Esophagus squamous epithelium (tissue), 5 donors: ENCODE results near the gene URGCP. TPM values are rescaled to one million over a fixed set of nuclear protein-coding genes. Genes with fewer than 3 reads are reported as not detected.
"Not testable (repeated sequence)": the region's sequence is repeated elsewhere in the genome, so short reads cannot be mapped to it uniquely, and the experiment has no call there.

Experiments used
- DNase-seq: peaks from one replicate; lab custom pipeline; 2025; lab: John Stamatoyannopoulos, UW
- H3K27ac ChIP-seq, 4 donors: fragments of 200-600 bp; sonication (generic); one replicate each; pipeline ENCODE4 v1.5.1; 2016 to 2019; ENCODE audit warnings: mild to moderate bottlenecking in 1 of 4
- H3K27me3 ChIP-seq, 4 donors: fragments of 200-600 bp; sonication (generic); 1 replicate in 3 of 4; 2 replicates in 1 of 4; pipeline versions ENCODE4 v1.5.1 to v1.6.0; 2017 to 2021; ENCODE audit warnings: antibody characterized with exemption in 1 of 4
- H3K36me3 ChIP-seq, 3 donors: fragments of 200-600 bp; sonication (generic); one replicate each; pipeline ENCODE4 v1.5.1; 2016 to 2019
- H3K4me1 ChIP-seq, 3 donors: fragments of 200-600 bp; sonication (generic); one replicate each; pipeline ENCODE4 v1.5.1; 2017 to 2019
- H3K4me3 ChIP-seq, 4 donors: fragments of 200-600 bp; sonication (generic); 1 replicate in 3 of 4; 2 replicates in 1 of 4; pipeline ENCODE4 v1.5.1; 2016 to 2019; ENCODE audit warnings: mild to moderate bottlenecking in 2 of 4, moderate library complexity in 1 of 4
- H3K9me3 ChIP-seq, 3 donors: fragments of 200-600 bp; sonication (generic); one replicate each; pipeline ENCODE4 v1.5.1; 2016 to 2019
- POLR2A ChIP-seq, 4 donors: fragments of 450-650 bp; IDR thresholded peaks; one replicate each; pipeline ENCODE4 v1.6.1; 2017; ENCODE audit warnings: antibody characterized with exemption in 4 of 4, mild to moderate bottlenecking in 4 of 4, moderate library complexity in 3 of 4
- WGBS, 2 donors: methylation state at CpG; one replicate each; pipeline ENCODE4 v1.1.5; 2018; 5-methylcytosine and 5-hydroxymethylcytosine counted together
- intact Hi-C: fragments of 100-400 bp; cut with DNase I; formaldehyde crosslinking; loops from one replicate; pipeline ENCODE4 v1.15.0; 2022
- small RNA-seq, 4 donors: library from RNA; depleted of rRNA; stranded (forward); fragments of <200 nt; gene quantifications; one replicate each; pipeline ENCODE3, GENCODE V24; 2016
- total RNA-seq, 4 donors: library from RNA; depleted of rRNA; stranded (reverse); fragments of >200 nt; gene quantifications; one replicate each; pipeline ENCODE4 v1.1.0, GENCODE V29; 2016
- TF ChIP-seq, protein P1 (sequence below), 6 experiments: fragments of 450-650 bp in 4 of 6; fragments of 200-600 bp in 2 of 6; sonication (generic) in 2 of 6; IDR thresholded peaks; one replicate each; pipeline ENCODE4 v1.5.1; 2016 to 2019; ENCODE audit warnings: antibody characterized with exemption in 6 of 6, mild to moderate bottlenecking in 4 of 6, moderate library complexity in 4 of 6
- donor health status: DM: yes; HTN: yes; CAD: no.

The URGCP gene
- total RNA-seq, 4 donors from 2014 or later = 18.3 to 22.8 (median 21.1) TPM

- WGBS, 2 donors = 45 to 70% methylated on average over 2 of the region's 2 CpGs
- Histone ChIP-seq H3K36me3 (no peaks in the 10 kb centered on the region), H3K4me3 (no peak overlapping the region), H3K27me3 (no peaks in the 10 kb centered on the region), H3K27ac (no peak overlapping the region), H3K4me1 (peaks cover 0 to 1% (median under 1%) of the 10 kb centered on the region in 3 donors), H3K9me3 (no peaks in the 10 kb centered on the region)
- no peak for DNase-seq
- TF ChIP-seq, protein P1, sequence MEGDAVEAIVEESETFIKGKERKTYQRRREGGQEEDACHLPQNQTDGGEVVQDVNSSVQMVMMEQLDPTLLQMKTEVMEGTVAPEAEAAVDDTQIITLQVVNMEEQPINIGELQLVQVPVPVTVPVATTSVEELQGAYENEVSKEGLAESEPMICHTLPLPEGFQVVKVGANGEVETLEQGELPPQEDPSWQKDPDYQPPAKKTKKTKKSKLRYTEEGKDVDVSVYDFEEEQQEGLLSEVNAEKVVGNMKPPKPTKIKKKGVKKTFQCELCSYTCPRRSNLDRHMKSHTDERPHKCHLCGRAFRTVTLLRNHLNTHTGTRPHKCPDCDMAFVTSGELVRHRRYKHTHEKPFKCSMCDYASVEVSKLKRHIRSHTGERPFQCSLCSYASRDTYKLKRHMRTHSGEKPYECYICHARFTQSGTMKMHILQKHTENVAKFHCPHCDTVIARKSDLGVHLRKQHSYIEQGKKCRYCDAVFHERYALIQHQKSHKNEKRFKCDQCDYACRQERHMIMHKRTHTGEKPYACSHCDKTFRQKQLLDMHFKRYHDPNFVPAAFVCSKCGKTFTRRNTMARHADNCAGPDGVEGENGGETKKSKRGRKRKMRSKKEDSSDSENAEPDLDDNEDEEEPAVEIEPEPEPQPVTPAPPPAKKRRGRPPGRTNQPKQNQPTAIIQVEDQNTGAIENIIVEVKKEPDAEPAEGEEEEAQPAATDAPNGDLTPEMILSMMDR (IDR thresholded peaks at IDR 0.05) = no peak
- no peak for TF ChIP-seq POLR2A (IDR thresholded peaks at IDR 0.05)
- intact Hi-C loops = no loop called here
These were observed 62.1 kb downstream of the URGCP start for GRCh38 chr7:43844257-43844656.

GRCh38 chr7:43843296-43843695 lies 63.1 kb downstream of the URGCP start:
- Histone ChIP-seq H3K4me3 (no peak overlapping the region), H3K27me3 (no peaks in the 10 kb centered on the region), H3K4me1 (peaks cover 0 to 9% (median 4%) of the 10 kb centered on the region in 3 donors), H3K9me3 (no peaks in the 10 kb centered on the region), H3K36me3 (no peaks in the 10 kb centered on the region), H3K27ac (no peak overlapping the region)
- WGBS, 2 donors = 93 to 97% methylated on average over 4 of the region's 4 CpGs
- TF ChIP-seq POLR2A (IDR thresholded peaks at IDR 0.05) = no peak
- TF ChIP-seq, protein P1 (IDR thresholded peaks at IDR 0.05) = no peak
- no peak for DNase-seq
- intact Hi-C loops = no loop called here

GRCh38 chr7:43838201-43838658 lies 68.2 kb downstream of the URGCP start:
- TF ChIP-seq, protein P1 (IDR thresholded peaks at IDR 0.05) = no peak
- TF ChIP-seq POLR2A (IDR thresholded peaks at IDR 0.05) = no peak
- Histone ChIP-seq H3K27me3 (no peaks in the 10 kb centered on the region), H3K4me1 (peaks cover 0 to 9% (median 4%) of the 10 kb centered on the region in 3 donors), H3K27ac (peak overlapping the region in 2 of 4 donors; percentile 34 to 58), H3K4me3 (peak overlapping the region in 1 of 4 donors; percentile 37), H3K36me3 (no peaks in the 10 kb centered on the region), H3K9me3 (no peaks in the 10 kb centered on the region)
- DNase-seq = no peak
- WGBS, 2 donors = 70 to 78% methylated on average over 8 to 9 of the region's 9 CpGs
- intact Hi-C loops = loop anchor here (10.0 kb wide), 2 partner anchors 113 to 253 kb away; partner anchors contain the start of genes COA1 and STK17A

- Histone ChIP-seq H3K27me3 (peaks cover 0 to under 1% (median 0%) of the 10 kb centered on the region in 4 donors), H3K9me3 (peaks cover 0 to 9% (median 0%) of the 10 kb centered on the region in 3 donors), H3K4me1 (peaks cover 0 to 9% (median 4%) of the 10 kb centered on the region in 3 donors), H3K4me3 (peak overlapping the region in 2 of 4 donors; percentile 12 to 57), H3K36me3 (no peaks in the 10 kb centered on the region), H3K27ac (peak overlapping the region in 1 of 4 donors; percentile 10)
- no peak for DNase-seq
- intact Hi-C loops = loop anchor here (10.0 kb wide), 2 partner anchors 110 to 250 kb away; partner anchors contain the start of genes COA1 and STK17A
- WGBS, 2 donors = 56 to 58% methylated on average over 8 of the region's 8 CpGs
- no peak for TF ChIP-seq POLR2A (IDR thresholded peaks at IDR 0.05)
These were observed 71.7 kb downstream of the URGCP start for GRCh38 chr7:43834463-43835251.

GRCh38 chr7:43830917-43831316 lies 75.5 kb downstream of the URGCP start:
- not testable (repeated sequence) for H3K9me3 ChIP-seq, H3K4me3 ChIP-seq, H3K4me1 ChIP-seq, H3K27ac ChIP-seq, H3K36me3 ChIP-seq, DNase-seq
- peaks cover 0 to 20% (median 0%) of the 10 kb centered on the region in 4 donors for H3K27me3 ChIP-seq
- intact Hi-C loops = loop anchor here (10.0 kb wide), 2 partner anchors 106 to 246 kb away; partner anchors contain the start of genes COA1 and STK17A

Small RNAs within 50 kb of the gene (small RNA-seq; reads per million reads assigned to genes)
- gene MRPS24 = 0 to 0.14 (median 0.04) reads per million in 4 donors

Other genes starting within 250 kb of the URGCP start
- gene COA1, start 177.1 kb downstream of the URGCP start, total RNA-seq = 10 to 100 TPM; 20.5 to 59.1 (median 42.3) TPM
- gene BLVRA, start 147.9 kb downstream of the URGCP start, total RNA-seq = 10 to 100 TPM; 34.2 to 83.2 (median 60.4) TPM
- gene MRPS24, start 37.1 kb downstream of the URGCP start, total RNA-seq = 100 to 1,000 TPM in 3 of 4 donors, 10 to 100 TPM in 1; 86.0 to 144 (median 117) TPM
- 10 to 100 TPM in 1 of 4 donors, 1 to 10 TPM in 3; 8.8 to 10.9 (median 9.5) TPM for gene UBE2D4, start 19.8 kb upstream of the URGCP start, total RNA-seq
- not detected for gene SPDYE1, start 91.3 kb upstream of the URGCP start, total RNA-seq
- gene DBNL, start 138.1 kb upstream of the URGCP start, total RNA-seq = 100 to 1,000 TPM; 185 to 337 (median 225) TPM
- gene PGAM2, start 159.0 kb upstream of the URGCP start, total RNA-seq = 1 to 10 TPM in 2 of 4 donors, under 1 TPM in 1, not detected in 1; 0.57 to 1.6 (median 1.3) TPM
- 10 to 100 TPM; 24.1 to 45.9 (median 24.8) TPM for gene POLM, start 175.9 kb upstream of the URGCP start, total RNA-seq
- gene AEBP1, start 197.7 kb upstream of the URGCP start, total RNA-seq = 10 to 100 TPM in 2 of 4 donors, 1 to 10 TPM in 2; 4.6 to 83.9 (median 25.2) TPM
- 100 to 1,000 TPM in 1 of 4 donors, 10 to 100 TPM in 3; 71.2 to 164 (median 89.5) TPM for gene POLD2, start 217.0 kb upstream of the URGCP start, total RNA-seq
- not detected for gene MYL7, start 234.7 kb upstream of the URGCP start, total RNA-seq